GM12892 (cell line): ENCODE results near the gene GPR78.

Experiments
- POLR2AphosphoS5 ChIP-seq: IDR thresholded peaks from 2 replicates; pipeline ENCODE4 v1.6.1; 2011; ENCODE audit warnings: low read depth, low read length, control low read depth
- TAF1 ChIP-seq: IDR thresholded peaks from 2 replicates; pipeline ENCODE4 v1.6.1; 2011; ENCODE audit warnings: low read depth, mild to moderate bottlenecking, control low read depth, low read length, borderline replicate concordance

GRCh38 chr4:8536467-8536866 is 43.7 kb upstream of the GPR78 start:
- TF ChIP-seq POLR2AphosphoS5 (no peak), TAF1 (no peak)
